ENCODE results near the gene AJAP1. TPM values are rescaled to one million over a fixed set of nuclear protein-coding genes. Genes with fewer than 3 reads are reported as not detected.

Gene AJAP1
- polyA plus RNA-seq, 1 experiment = not detected

DNA sequence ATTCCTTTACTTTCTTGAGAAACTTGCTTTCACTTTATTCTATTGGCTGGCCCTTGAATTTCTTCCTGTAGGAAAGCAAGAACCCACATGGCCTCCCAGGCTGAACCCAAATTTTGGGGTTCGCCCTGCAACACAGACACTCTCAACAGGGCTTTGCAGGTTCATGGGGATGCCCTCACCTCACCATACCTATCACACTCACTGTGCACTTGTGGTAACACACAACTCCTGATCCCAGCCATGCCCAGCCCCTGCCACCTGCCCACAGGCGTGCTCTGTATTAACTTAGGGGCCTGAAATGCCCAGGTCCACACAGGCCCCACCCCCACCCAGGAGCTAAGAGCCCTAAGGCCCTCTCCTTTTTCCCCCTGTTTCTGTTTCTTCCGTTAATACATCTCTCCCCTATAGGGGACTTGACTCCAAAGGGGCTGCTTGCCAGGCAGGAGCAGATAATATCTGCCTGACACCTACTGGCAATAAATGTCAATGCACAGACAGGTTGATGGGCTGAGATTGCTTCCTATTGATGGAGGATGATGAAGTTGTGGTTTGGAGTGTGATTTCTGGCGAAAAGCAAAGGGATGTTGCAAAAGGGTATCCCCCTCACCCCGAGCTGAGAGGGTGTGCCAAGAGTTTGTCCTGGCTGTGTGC, 171.5 kb downstream of the AJAP1 start:
- DNase-seq (ENCODE audit: low read depth, low spot score) = no peak
- ChIA-PET CTCF (no interaction called here), POLR2A (no interaction called here)
- TF ChIP-seq CTCF (IDR thresholded peaks at IDR 0.05; ENCODE audit: low read depth, low read length) = no peak
- Histone ChIP-seq H3K27ac (ENCODE audit: low read depth, low read length) (no peak overlapping the region), H3K9me3 (ENCODE audit: control insufficient read depth, insufficient read depth, low read length) (peaks cover 63% of the 10 kb centered on the region), H3K4me3 (ENCODE audit: low read depth, low read length) (no peak overlapping the region), H3K27me3 (ENCODE audit: control insufficient read depth, insufficient read depth, low read length) (no peaks in the 10 kb centered on the region)

DNA sequence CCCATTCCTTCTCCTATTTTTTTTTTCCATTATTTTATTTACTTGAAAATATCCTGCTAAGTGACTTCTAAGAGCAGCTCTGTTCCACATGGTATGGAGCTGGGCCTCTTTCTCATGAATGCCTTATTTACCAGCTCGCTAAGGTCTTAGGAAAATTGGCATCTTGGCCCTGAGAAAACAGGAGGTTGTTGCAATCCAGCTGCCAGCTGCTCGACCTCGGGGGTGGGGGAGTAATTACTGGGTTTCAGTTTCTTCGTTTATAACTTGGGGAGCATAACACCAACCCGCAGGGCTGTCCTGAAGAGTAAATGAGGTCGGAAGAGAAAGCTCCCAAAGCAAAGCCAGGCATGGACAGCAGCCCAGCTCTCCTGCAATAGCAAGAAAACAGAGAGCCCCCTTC, 176.3 kb downstream of the AJAP1 start:
- Histone ChIP-seq H3K9me3 (ENCODE audit: control insufficient read depth, insufficient read depth, low read length) (peaks cover 62% of the 10 kb centered on the region), H3K4me3 (ENCODE audit: low read depth, low read length) (no peak overlapping the region), H3K27me3 (ENCODE audit: control insufficient read depth, insufficient read depth, low read length) (no peaks in the 10 kb centered on the region), H3K27ac (ENCODE audit: low read depth, low read length) (no peak overlapping the region)
- POLR2A ChIA-PET = no interaction called here
- DNase-seq (ENCODE audit: low read depth, low spot score) = no peak
- CTCF ChIA-PET = no interaction called here
- no peak for TF ChIP-seq CTCF (IDR thresholded peaks at IDR 0.05; ENCODE audit: low read depth, low read length)

DNA sequence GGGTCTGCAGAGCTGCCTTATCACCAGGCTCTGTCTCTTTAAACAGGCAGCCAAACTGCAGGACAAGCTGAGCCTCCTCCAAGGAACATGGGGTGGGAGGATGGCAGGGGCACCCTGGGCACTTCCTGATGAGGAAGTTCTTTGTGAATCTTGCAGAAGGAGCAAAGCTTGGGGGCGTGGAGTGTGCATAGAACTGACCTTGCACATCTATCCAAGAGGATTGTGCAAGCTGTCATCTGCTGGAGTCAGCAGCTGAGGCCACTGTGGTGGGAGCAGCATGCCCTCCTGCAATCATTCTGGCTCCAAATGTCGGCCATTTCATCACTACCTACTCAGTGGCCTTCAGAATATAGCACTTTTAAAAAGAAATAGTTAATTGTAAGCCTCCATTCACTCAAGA, 182.2 kb downstream of the AJAP1 start:
- no peak for TF ChIP-seq CTCF (IDR thresholded peaks at IDR 0.05; ENCODE audit: low read depth, low read length)

GRCh38 chr1:4837031-4837600, 182.7 kb downstream of the AJAP1 start:
- no peak for DNase-seq (ENCODE audit: low read depth, low spot score)
- H3K9me3 ChIP-seq (ENCODE audit: control insufficient read depth, insufficient read depth, low read length) = peaks cover 40% of the 10 kb centered on the region
- H3K4me3 ChIP-seq (ENCODE audit: low read depth, low read length) = no peak overlapping the region
- no peak overlapping the region for H3K27ac ChIP-seq (ENCODE audit: low read depth, low read length)
- no peak for TF ChIP-seq CTCF (IDR thresholded peaks at IDR 0.05; ENCODE audit: low read depth, low read length)
- CTCF ChIA-PET = no interaction called here
- POLR2A ChIA-PET = no interaction called here
- no peaks in the 10 kb centered on the region for H3K27me3 ChIP-seq (ENCODE audit: control insufficient read depth, insufficient read depth, low read length)

More for the DNA sequence above, 182.2 kb downstream of the AJAP1 start:
- no peak for DNase-seq (ENCODE audit: low read depth, low spot score)
- CTCF ChIA-PET = no interaction called here
- Histone ChIP-seq H3K4me3 (ENCODE audit: low read depth, low read length) (no peak overlapping the region), H3K27ac (ENCODE audit: low read depth, low read length) (no peak overlapping the region), H3K27me3 (ENCODE audit: control insufficient read depth, insufficient read depth, low read length) (no peaks in the 10 kb centered on the region), H3K9me3 (ENCODE audit: control insufficient read depth, insufficient read depth, low read length) (peaks cover 44% of the 10 kb centered on the region)
- POLR2A ChIA-PET = no interaction called here

DNA sequence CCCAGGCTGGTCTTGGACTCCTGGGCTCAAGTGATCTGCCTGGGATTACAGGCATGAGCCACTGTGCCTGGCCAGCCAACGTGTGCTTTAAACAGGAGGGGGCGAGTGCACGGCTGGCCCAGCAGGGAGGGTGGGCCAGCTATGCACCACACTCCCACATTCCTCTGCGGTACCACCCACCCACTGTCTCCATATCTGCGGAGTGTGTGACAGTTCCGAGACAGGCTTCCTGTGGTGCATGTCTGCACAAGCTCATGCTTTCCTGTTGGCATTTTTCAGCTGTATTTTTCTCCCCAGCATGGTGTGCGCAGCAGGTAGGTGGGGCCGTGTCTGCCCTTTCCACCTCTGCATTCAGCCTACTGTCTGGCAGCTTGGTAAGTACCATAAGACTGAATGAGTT, 183.3 kb downstream of the AJAP1 start:
- CTCF ChIA-PET = no interaction called here
- H3K9me3 ChIP-seq (ENCODE audit: control insufficient read depth, insufficient read depth, low read length) = peaks cover 39% of the 10 kb centered on the region
- H3K4me3 ChIP-seq (ENCODE audit: low read depth, low read length) = no peak overlapping the region
- H3K27me3 ChIP-seq (ENCODE audit: control insufficient read depth, insufficient read depth, low read length) = no peaks in the 10 kb centered on the region
- POLR2A ChIA-PET = no interaction called here
- no peak for TF ChIP-seq CTCF (IDR thresholded peaks at IDR 0.05; ENCODE audit: low read depth, low read length)
- no peak overlapping the region for H3K27ac ChIP-seq (ENCODE audit: low read depth, low read length)
- no peak for DNase-seq (ENCODE audit: low read depth, low spot score)
